Fibroblast of lung (primary cell): Measurements from ENCODE around the gene KMT2C. TPM values are rescaled to one million over a fixed set of nuclear protein-coding genes. Genes with fewer than 3 reads are reported as not detected.
"Not testable (repeated sequence)": the region's sequence is repeated elsewhere in the genome, so short reads cannot be mapped to it uniquely, and the experiment has no call there.

ENCODE experiments used
- DNase-seq, 2 donors: peaks; one replicate each; pipeline versions ENCODE4 v3.0.0 to v3.0.0-alpha.2; 2010; ENCODE audit warnings: low read depth in 2 of 2
- H2AFZ ChIP-seq: 2 replicates; pipeline ENCODE4 v1.5.1; 2012; ENCODE audit warnings: low read length, control low read depth, inconsistent platforms
- H3K27ac ChIP-seq: 2 replicates; pipeline ENCODE4 v1.5.1; 2011; ENCODE audit warnings: low read length, control low read depth; ENCODE audit not compliant: insufficient read depth
- H3K27me3 ChIP-seq: 2 replicates; pipeline ENCODE4 v1.5.1; 2011; ENCODE audit warnings: mild to moderate bottlenecking, low read length; ENCODE audit not compliant: control insufficient read depth, insufficient read depth
- H3K36me3 ChIP-seq: 2 replicates; pipeline ENCODE4 v1.5.1; 2011; ENCODE audit warnings: low read length; ENCODE audit not compliant: control insufficient read depth, insufficient read depth
- H3K4me1 ChIP-seq: 2 replicates; pipeline ENCODE4 v1.5.1; 2011; ENCODE audit warnings: low read length; ENCODE audit not compliant: control insufficient read depth, insufficient read depth; ENCODE audit errors: extremely low read depth
- H3K4me2 ChIP-seq: 2 replicates; pipeline ENCODE4 v1.5.1; 2011; ENCODE audit warnings: low read length, control low read depth; ENCODE audit not compliant: insufficient read depth; ENCODE audit errors: extremely low read depth
- H3K4me3 ChIP-seq, 4 experiments: fragments of 200-600 bp in 1 of 4; sonication (generic) in 1 of 4; replicated peaks in 1 of 4; 2 replicates each; pipeline ENCODE4 v1.5.1; 2011 to 2016; ENCODE audit warnings: low read length in 4 of 4, low read depth in 3 of 4, mild to moderate bottlenecking in 3 of 4, control low read depth in 2 of 4, inconsistent platforms in 1 of 4, mixed read lengths in 1 of 4; ENCODE audit not compliant: insufficient read depth in 1 of 4; ENCODE audit errors: control extremely low read depth in 1 of 4
- H3K79me2 ChIP-seq: 2 replicates; pipeline ENCODE4 v1.5.1; 2012; ENCODE audit warnings: mild to moderate bottlenecking, low read length, inconsistent platforms; ENCODE audit not compliant: control insufficient read depth, insufficient read depth
- H3K9ac ChIP-seq: 2 replicates; pipeline ENCODE4 v1.5.1; 2011; ENCODE audit warnings: mild to moderate bottlenecking, low read length, control low read depth; ENCODE audit not compliant: insufficient read depth
- H3K9me3 ChIP-seq: 2 replicates; pipeline ENCODE4 v1.5.1; 2012; ENCODE audit warnings: low read depth, low read length; ENCODE audit not compliant: control insufficient read depth, insufficient read depth
- H4K20me1 ChIP-seq: 2 replicates; pipeline ENCODE4 v1.5.1; 2011; ENCODE audit warnings: low read length; ENCODE audit not compliant: control insufficient read depth, insufficient read depth; ENCODE audit errors: extremely low read depth
- CTCF ChIP-seq, 2 donors: IDR thresholded peaks in 1 of 2; conservative IDR thresholded peaks in 1 of 2; 1 replicate in 1 of 2; 2 replicates in 1 of 2; pipeline ENCODE4 v1.5.1; 2011 to 2012; ENCODE audit warnings: low read length in 2 of 2, control low read depth in 1 of 2, inconsistent platforms in 1 of 2, low read depth in 1 of 2, mild to moderate bottlenecking in 1 of 2
- EZH2 ChIP-seq: IDR thresholded peaks from 2 replicates; pipeline ENCODE4 v1.5.1; 2012; ENCODE audit warnings: low read length, control low read depth, mild to moderate bottlenecking; ENCODE audit errors: missing control alignments
- polyA plus RNA-seq, 2 donors: library from polyadenylated mRNA; depleted of rRNA in 1 of 2; stranded (reverse) in 1 of 2; unstranded in 1 of 2; fragments of >200 nt; gene quantifications; 2 replicates each; pipeline ENCODE4 v1.2.1, GENCODE V29; 2011 to 2012; ENCODE audit warnings: missing spikeins in 1 of 2
- total RNA-seq: library from RNA; depleted of rRNA; stranded (reverse); fragments of >200 nt; gene quantifications from 2 replicates; pipeline ENCODE4 v1.2.1, GENCODE V29; 2014

Gene KMT2C
- total and polyA plus RNA-seq, 2 donors (not counting 1 experiment from before 2014, with no cell fraction given), result 11.1 to 32.4 TPM

- peaks cover 37% of the 10 kb centered on the region for H3K79me2 ChIP-seq
- H3K27me3 ChIP-seq, DNase-seq, H3K9ac ChIP-seq, H3K27ac ChIP-seq, H3K36me3 ChIP-seq, H4K20me1 ChIP-seq, H3K4me1 ChIP-seq, H3K9me3 ChIP-seq, H2AFZ ChIP-seq, H3K4me3 ChIP-seq, H3K4me2 ChIP-seq: not testable (repeated sequence)
Measured at GRCh38 chr7:152378497-152378896, 57.3 kb downstream of the KMT2C start.

GRCh38 chr7:152376716-152377484 is 58.9 kb downstream of the KMT2C start:
- H3K4me2 ChIP-seq, H3K4me3 ChIP-seq, H3K36me3 ChIP-seq, H3K27me3 ChIP-seq, H3K9ac ChIP-seq, H3K4me1 ChIP-seq, H3K9me3 ChIP-seq, DNase-seq, H2AFZ ChIP-seq, H4K20me1 ChIP-seq, H3K27ac ChIP-seq: not testable (repeated sequence)
- H3K79me2 ChIP-seq, result peaks cover 41% of the 10 kb centered on the region

- no peaks in the 10 kb centered on the region for H3K4me1 ChIP-seq
- H3K36me3 ChIP-seq, result no peaks in the 10 kb centered on the region
- no peaks in the 10 kb centered on the region for H3K9me3 ChIP-seq
- H3K4me3 ChIP-seq, result no peak overlapping the region
- H3K9ac ChIP-seq, result no peak overlapping the region
- no peak overlapping the region for H2AFZ ChIP-seq
- DNase-seq, result no peak
- no peak overlapping the region for H3K4me2 ChIP-seq
- no peaks in the 10 kb centered on the region for H3K27me3 ChIP-seq
- peaks cover 60% of the 10 kb centered on the region for H3K79me2 ChIP-seq
- no peak overlapping the region for H3K27ac ChIP-seq
- TF ChIP-seq CTCF (conservative IDR thresholded peaks at IDR 0.05 in 1 of 2, IDR thresholded peaks at IDR 0.05 in 1 of 2; ENCODE audit: low read depth in 1 of 2, low read length in 2 of 2) (no peak), EZH2 (no peak)
- H4K20me1 ChIP-seq, result no peaks in the 10 kb centered on the region
Measured at GRCh38 chr7:152370297-152370696, 65.5 kb downstream of the KMT2C start.

DNA sequence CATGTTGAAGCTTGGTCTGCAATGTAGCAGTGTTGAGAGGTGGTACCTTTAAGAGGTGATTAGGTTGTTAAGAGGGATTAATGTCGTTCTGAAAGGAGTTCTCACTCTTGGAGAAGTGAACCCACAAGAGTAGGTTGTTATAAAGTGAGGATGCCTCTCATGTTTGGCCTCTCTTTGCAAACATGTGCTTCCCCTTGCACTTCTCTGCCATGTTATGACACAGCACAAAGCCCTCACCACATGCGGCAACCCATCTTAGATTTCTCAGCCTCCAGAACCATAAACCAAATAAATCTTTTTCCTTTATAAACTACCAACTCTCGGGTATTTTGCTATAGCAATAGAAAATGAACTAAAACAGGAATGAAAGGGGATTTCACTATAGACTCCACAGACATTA is 66.3 kb downstream of the KMT2C start:
- TF ChIP-seq CTCF (conservative IDR thresholded peaks at IDR 0.05 in 1 of 2, IDR thresholded peaks at IDR 0.05 in 1 of 2; ENCODE audit: low read depth in 1 of 2, low read length in 2 of 2) (no peak), EZH2 (no peak)
- H3K27ac ChIP-seq, result no peak overlapping the region

More for the DNA sequence above, 66.3 kb downstream of the KMT2C start:
- Histone ChIP-seq H2AFZ (no peak overlapping the region), H3K27me3 (no peaks in the 10 kb centered on the region), H3K79me2 (peaks cover 61% of the 10 kb centered on the region), H4K20me1 (no peaks in the 10 kb centered on the region), H3K9me3 (no peaks in the 10 kb centered on the region), H3K9ac (no peak overlapping the region), H3K4me3 (no peak overlapping the region), H3K36me3 (no peaks in the 10 kb centered on the region), H3K4me2 (no peak overlapping the region), H3K4me1 (no peaks in the 10 kb centered on the region)
- DNase-seq, result no peak
